KG1 (cell line): Measurements from ENCODE around the gene FSD1L.
A peak's percentile ranks its signal among the peaks of the same experiment; 100 is the strongest.
"Not testable (repeated sequence)": the region's sequence is repeated elsewhere in the genome, so short reads cannot be mapped to it uniquely, and the experiment has no call there.

Experiments
- DNase-seq: peaks from one replicate; lab custom pipeline; 2025; lab: John Stamatoyannopoulos, UW

The FSD1L gene

GRCh38 chr9:105485131-105485530, 37.3 kb downstream of the FSD1L start:
- DNase-seq = no peak

DNA sequence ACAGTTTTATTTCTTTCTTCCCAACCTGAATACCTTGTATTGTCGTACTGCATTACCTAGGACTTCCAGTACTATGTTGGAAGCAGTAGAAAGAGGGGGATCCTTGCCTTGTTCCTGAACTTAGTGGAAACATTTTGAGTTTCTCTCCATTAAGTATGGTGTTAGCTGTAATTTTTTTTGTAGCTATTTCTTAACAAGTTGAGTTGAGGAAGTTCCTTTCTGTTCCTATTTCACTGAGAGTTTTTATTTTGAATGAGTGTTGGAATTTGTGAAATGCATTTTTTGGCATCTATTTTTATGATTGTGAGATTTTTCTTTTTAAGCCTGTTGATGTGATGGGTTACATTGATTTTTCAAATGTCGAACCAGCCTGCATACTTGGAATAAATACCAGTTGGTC, 49.0 kb downstream of the FSD1L start:
- DNase-seq = no peak

DNA sequence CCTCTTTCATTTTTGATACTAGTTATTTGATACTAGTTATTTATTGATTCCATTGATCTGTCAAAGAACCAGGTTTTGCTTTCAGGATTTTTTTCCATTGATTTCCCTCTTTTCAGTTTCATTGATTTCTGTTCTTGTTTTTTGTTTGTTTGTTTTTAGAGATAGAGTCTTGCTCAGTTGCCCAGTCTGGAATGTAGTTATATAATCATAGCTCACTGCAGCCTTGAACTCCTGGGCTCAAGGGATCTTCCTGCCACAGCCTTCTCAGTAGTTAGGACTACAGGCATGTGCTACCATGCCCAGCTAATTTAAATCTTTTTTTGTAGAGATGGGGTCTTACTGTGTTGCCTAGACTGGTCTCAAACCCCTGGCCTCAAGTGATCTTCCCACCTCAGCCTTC, 49.9 kb downstream of the FSD1L start:
- DNase-seq = no peak

DNA sequence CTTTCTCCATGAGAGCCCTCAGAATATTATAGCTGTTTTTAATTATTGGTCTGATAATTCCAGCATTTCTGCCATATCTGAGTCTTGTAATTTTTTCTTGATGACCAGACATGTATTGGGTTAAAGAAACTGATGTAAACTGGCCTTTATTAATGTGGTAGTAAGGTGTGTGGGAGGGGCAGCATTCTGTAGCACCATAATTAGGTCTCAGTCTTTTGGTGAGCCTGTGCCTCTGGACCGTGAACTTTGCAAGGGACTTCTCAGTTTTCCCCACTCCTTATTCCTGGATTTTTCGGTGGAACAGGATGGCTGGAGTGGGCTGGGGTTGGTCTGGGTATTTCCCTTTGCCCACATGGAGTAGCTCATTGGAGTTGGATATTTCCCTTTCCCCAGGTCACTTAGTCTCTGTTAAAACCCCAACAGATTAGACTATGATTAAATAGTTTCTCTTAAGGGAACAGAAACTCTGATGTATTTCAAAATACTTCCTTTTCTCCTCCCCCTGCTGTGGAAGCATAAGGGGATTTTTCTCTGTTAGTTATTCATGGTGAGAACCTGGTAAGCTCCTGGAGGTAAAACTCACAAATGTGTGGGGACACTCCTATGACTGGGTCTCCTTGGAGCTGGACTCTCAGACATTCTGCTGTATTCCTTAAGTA, 52.4 kb downstream of the FSD1L start:
- no peak for DNase-seq

DNA sequence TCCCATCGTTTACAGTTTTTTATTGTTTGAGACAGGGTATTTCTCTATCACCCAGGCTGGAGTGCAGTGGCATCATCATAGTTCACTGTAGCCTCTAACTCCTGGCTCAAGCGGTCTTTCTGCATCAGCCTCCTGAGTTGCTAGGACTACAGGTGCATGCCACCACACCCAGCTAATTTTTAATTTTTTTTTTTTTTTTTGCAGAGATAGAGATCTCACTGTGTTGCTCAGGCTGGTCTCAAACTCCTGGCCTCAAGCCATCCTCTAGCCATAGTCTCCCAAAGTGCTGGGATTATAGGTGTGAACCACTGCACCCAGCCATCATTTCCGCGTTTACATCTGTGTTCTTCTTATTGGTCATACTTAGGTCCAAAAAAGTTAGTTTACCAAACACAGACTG, 53.6 kb downstream of the FSD1L start:
- no peak for DNase-seq

DNA sequence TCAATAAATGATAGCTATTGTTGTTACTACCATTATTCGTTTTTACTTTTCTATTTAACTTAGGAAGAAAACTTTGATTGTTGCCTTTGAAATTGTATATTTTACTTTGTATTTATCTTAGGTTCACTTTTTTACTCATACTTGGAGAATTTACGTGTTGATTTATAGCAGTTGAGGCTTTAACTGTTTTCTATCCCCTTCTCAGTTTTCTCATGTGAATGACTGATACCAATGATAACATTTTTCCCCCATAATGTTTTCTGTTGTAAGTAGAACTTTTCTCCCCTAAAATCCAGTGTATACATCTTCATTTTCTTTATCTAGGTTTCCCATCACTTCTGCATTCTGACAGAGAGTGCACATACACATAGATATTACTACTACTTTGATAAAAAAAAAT, 54.4 kb downstream of the FSD1L start:
- no peak for DNase-seq

DNA sequence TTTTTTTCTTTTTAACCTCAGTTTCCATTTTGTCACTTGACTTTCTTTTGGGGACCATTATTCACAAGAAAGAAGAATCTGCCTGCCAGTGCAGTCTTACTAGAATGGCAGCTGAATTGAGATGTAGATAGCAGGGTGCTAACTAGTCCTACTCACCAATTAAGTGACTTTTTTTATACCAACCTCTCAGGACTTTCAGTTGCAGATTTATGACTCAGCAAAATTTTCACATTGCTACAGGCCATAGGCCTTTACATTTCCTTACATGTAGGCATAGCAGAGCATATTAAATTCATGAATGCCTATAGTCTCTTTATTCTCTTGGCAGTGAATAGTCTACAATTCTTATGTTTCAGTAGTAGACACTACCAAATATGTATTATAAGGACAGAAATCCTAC, 56.0 kb downstream of the FSD1L start:
- no peak for DNase-seq

DNA sequence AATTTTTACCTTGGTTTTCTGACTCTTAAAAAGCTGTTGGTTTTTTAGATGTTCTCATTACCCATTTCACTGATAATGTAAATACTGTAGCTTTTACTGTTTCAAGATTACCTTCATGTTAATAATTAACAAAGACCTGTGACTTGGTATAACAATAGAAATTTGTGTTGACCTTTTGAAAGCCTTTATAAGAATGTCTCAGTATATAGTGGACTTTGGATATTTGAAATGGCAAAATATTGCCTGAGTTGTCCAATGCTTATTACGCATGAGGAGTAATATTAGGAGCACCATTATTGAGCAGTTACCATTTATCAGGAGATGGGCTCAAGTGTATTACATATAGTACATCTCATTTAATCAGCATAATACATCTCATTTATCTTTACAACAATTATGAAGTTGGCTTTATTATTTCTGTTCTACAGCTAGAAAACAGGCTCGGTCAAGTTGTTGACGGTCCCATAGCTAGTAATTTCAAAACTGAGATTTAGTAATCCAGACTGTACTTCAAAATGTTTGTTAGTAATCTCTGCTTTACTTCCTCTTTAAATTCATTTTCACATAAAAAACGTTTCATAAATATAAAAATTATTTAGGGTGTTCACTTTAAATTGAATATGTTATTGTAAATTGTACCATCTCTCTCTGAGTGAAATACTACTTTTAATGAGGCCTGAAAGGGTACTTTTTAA, 59.4 kb downstream of the FSD1L start:
- DNase-seq = no peak

GRCh38 chr9:105508530-105508929, 60.7 kb downstream of the FSD1L start:
- no peak for DNase-seq

- DNase-seq = no peak
Measured at GRCh38 chr9:105510024-105510423, 62.2 kb downstream of the FSD1L start.

DNA sequence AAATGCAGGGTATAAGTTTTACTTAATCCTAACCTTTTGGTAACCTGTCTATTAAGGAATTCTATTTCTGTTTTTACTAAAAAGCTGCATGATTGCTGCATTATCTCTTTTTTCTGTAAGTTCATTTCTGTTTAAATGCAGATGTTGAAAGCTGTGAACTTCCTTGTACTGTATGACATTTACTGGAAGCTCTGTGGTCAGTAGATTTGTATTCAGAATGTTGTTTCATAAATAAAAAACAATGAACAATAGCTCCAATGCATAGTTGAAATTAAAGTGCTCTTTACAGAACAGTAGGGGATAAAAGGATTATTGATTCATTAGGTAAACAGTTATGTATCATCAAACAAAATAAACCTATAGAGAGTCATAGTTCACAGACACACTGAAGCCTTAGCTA, 63.6 kb downstream of the FSD1L start:
- DNase-seq = no peak

GRCh38 chr9:105515811-105516413, 68.1 kb downstream of the FSD1L start:
- DNase-seq = no peak

DNA sequence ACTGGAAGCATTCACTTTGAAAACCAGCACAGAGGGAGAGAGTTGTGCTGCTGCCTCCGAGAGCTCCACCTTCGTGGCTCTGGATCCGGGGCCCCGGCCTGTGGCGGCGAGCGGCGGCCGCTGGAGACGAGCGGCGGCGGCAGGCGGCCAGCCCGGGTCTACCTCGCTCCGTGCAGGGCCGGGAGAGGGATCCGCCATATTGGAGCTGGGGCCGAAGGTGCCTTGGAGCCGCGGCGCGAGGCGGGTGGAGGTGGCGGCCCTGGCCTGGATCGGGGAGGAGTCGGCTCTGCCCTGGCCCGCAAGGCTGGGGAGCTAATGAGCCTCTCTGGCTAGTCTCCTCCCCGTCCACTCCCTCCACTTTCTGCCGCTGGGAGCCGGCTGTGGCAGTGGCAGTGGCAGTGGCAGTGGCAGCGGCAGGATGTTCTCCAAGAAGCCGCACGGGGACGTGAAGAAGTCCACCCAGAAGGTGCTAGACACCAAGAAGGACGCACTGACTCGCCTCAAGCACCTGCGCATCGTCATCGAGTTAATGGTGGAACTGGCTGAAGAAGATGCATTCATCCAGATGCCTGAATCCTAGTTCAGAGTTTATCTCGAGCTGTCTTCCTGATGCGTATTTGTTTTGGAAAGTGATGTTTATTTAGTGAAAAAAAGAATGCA, 72.0 kb downstream of the FSD1L start:
- DNase-seq = not testable (repeated sequence)

- not testable (repeated sequence) for DNase-seq
Measured at GRCh38 chr9:105520992-105521391, 73.2 kb downstream of the FSD1L start.

DNA sequence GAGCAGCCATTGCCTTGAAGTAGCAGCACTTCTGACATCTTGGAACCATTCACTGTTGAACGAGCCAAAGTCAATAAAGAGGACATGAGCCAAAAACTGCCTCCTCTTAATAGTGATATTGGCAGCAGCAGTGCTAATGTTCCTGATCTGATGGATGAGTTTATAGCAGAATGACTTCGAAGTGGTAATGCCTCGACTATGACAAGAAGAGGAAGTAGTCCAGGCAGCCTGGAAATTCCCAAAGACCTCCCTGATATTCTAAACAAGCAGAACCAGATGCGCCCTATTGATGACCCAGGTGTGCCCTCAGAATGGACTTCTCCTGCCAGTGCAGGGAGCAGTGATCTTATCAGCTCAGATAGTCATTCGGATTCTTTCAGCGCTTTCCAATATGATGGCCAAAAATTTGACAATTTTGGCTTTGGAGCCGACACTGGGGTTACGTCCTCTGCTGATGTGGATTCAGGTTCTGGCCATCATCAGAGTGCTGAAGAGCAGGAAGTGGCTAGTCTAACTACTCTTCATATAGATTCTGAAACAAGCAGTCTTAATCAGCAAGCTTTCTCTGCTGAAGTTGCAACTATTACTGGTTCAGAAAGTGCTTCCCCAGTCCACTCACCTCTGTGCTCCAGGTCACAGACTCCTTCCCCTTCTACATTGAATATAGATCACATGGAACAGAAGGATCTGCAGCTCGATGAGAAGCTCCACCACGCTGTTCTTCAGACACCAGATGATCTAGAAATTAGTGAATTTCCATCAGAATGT, 75.0 kb downstream of the FSD1L start:
- DNase-seq = not testable (repeated sequence)

GRCh38 chr9:105531530-105531929, 83.7 kb downstream of the FSD1L start:
- no peak for DNase-seq

- no peak for DNase-seq
Measured at GRCh38 chr9:105535920-105536668, 88.3 kb downstream of the FSD1L start.

DNA sequence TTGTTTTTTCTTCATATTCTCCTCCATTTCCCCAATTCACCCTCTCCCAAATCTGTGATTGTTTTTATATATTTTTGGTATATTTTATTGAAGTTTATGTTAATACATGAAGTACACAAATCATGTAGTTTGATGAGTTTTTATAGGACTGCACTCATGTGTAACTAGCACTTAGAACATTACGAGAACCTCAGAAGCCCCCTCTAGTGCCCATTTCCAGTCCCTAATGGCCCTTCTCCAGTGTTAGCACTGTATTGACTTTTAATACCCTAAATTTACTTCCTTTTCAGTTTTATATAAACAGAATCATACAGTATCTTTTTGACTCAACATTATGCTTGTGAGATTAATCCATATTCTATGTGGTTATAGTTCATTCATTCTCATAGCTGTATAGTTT, 91.6 kb downstream of the FSD1L start:
- no peak for DNase-seq

DNA sequence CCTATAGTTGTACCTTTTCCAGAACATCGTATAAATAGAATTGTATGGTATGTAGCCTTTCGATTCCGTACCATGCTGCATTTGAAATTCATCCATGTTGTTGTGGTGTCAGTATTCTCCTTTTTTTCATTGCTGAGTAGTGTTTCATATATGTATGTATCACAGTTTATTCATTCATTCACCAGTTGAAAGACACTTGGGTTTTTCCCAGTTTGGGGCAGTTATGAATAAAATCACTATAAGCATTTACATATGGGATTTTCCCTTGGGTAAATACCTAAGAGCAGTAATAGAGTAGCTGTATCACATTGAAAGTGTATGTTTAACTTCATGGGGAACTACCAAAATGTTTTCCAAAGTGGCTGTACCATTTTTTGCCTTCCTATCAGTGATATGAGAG, 94.0 kb downstream of the FSD1L start:
- DNase-seq = no peak

- no peak for DNase-seq
Measured at GRCh38 chr9:105554042-105554441, 106.2 kb downstream of the FSD1L start.

GRCh38 chr9:105557804-105558610, 110.2 kb downstream of the FSD1L start, which contains the start of gene FKTN:
TSS of gene FKTN (plus strand) at chr9:105558131. CDS start at chr9:105575033, 16,902 bp downstream.
- peak; percentile 73 for DNase-seq
